ENCODE measurements around the gene CUL2. TPM values are rescaled to one million over a fixed set of nuclear protein-coding genes. Genes with fewer than 3 reads are reported as not detected.
"Not testable (repeated sequence)": the region's sequence is repeated elsewhere in the genome, so short reads cannot be mapped to it uniquely, and the experiment has no call there.

Gene CUL2
- total RNA-seq, 3 donors from 2014 or later, result 18.5 to 40.4 (median 24.7) TPM

- ATAC-seq; DNase-seq; H3K36me3 ChIP-seq (ENCODE audit: low read depth); H3K4me3 ChIP-seq; intact Hi-C loops (cut with DNase I, micrococcal nuclease); H3K4me1 ChIP-seq (ENCODE audit: low read depth); H3K9me3 ChIP-seq: not testable (repeated sequence)
These were observed 117.5 kb downstream of the CUL2 start for GRCh38 chr10:34972591-34972990.

- DNase-seq; intact Hi-C loops (cut with DNase I, micrococcal nuclease): not testable (repeated sequence)
These were observed 118.4 kb downstream of the CUL2 start for GRCh38 chr10:34971606-34972334.

GRCh38 chr10:34969171-34969570 lies 121.0 kb downstream of the CUL2 start:
- DNase-seq, result no peak
- intact Hi-C loops (cut with DNase I, micrococcal nuclease), result no loop called here
- no peak overlapping the region for H3K4me3 ChIP-seq
- ATAC-seq, result no peak
- H3K4me1 ChIP-seq (ENCODE audit: low read depth), result no peaks in the 10 kb centered on the region
- TF ChIP-seq CTCF (IDR thresholded peaks at IDR 0.05), result no peak
- H3K9me3 ChIP-seq, result no peaks in the 10 kb centered on the region
- no peaks in the 10 kb centered on the region for H3K36me3 ChIP-seq (ENCODE audit: low read depth)

More at GRCh38 chr10:34971606-34972334, 118.4 kb downstream of the CUL2 start:
- H3K4me3 ChIP-seq; H3K4me1 ChIP-seq (ENCODE audit: low read depth); H3K36me3 ChIP-seq (ENCODE audit: low read depth); ATAC-seq; H3K9me3 ChIP-seq: not testable (repeated sequence)

GRCh38 chr10:34967335-34967880 lies 122.7 kb downstream of the CUL2 start:
- DNase-seq (no peak), ATAC-seq (no peak)
- H3K4me1 ChIP-seq (ENCODE audit: low read depth), result no peaks in the 10 kb centered on the region
- no peak for TF ChIP-seq CTCF (IDR thresholded peaks at IDR 0.05)
- H3K36me3 ChIP-seq (ENCODE audit: low read depth), result no peaks in the 10 kb centered on the region
- H3K4me3 ChIP-seq, result no peak overlapping the region
- no peaks in the 10 kb centered on the region for H3K9me3 ChIP-seq
- intact Hi-C loops (cut with DNase I, micrococcal nuclease), result no loop called here

- no peak for ATAC-seq
- DNase-seq, result no peak
- TF ChIP-seq CTCF (IDR thresholded peaks at IDR 0.05), result no peak
- Histone ChIP-seq H3K36me3 (ENCODE audit: low read depth) (no peaks in the 10 kb centered on the region), H3K9me3 (no peaks in the 10 kb centered on the region), H3K4me3 (no peak overlapping the region), H3K4me1 (ENCODE audit: low read depth) (no peaks in the 10 kb centered on the region)
- intact Hi-C loops (cut with DNase I, micrococcal nuclease), result no loop called here
These were observed 123.7 kb downstream of the CUL2 start for GRCh38 chr10:34966451-34966850.

- TF ChIP-seq CTCF (IDR thresholded peaks at IDR 0.05), result no peak
- Histone ChIP-seq H3K4me1 (ENCODE audit: low read depth) (no peaks in the 10 kb centered on the region), H3K9me3 (no peaks in the 10 kb centered on the region), H3K4me3 (no peak overlapping the region), H3K36me3 (ENCODE audit: low read depth) (no peaks in the 10 kb centered on the region)
- DNase-seq (peak; percentile 60 to 72 (median 71)), ATAC-seq (peak; percentile 93)
- intact Hi-C loops (cut with DNase I, micrococcal nuclease), result no loop called here
These were observed 124.1 kb downstream of the CUL2 start for GRCh38 chr10:34966040-34966439.
